GM11168 (cell line): Measurements from ENCODE around the gene CLNK.

Experiments
- in situ Hi-C: fragments of 300-500 bp; cut with MboI; formaldehyde crosslinking; loops from one replicate; pipeline ENCODE4 v1.12.0; 2022; ENCODE audit warnings: low sequenced_read_pairs; ENCODE audit not compliant: unreplicated experiment

CLNK gene

GRCh38 chr4:10667701-10668326 lies 16.8 kb downstream of the CLNK start:
- in situ Hi-C loops, result no loop called here

DNA sequence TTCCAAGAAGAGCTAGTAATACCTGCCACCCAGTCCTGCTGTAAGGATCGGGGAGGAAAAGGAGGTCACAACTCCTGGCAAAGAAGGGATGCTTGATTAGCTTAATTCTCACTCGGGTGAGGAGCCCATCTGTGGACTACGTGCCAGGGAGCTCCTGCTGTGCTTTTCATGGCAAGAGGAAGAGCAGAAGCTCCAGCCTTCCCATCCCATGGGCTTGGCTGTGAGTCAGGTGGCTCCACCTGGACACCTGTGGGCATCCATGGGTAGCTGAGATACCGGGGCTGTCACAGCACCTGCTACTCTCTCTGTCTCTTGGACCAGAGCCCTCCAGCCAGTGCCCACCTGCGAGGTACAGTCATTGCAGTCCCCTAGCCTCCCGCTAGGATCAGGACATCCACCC lies 18.0 kb downstream of the CLNK start:
- in situ Hi-C loops, result no loop called here

GRCh38 chr4:10664408-10664807 lies 20.2 kb downstream of the CLNK start:
- in situ Hi-C loops, result no loop called here

DNA sequence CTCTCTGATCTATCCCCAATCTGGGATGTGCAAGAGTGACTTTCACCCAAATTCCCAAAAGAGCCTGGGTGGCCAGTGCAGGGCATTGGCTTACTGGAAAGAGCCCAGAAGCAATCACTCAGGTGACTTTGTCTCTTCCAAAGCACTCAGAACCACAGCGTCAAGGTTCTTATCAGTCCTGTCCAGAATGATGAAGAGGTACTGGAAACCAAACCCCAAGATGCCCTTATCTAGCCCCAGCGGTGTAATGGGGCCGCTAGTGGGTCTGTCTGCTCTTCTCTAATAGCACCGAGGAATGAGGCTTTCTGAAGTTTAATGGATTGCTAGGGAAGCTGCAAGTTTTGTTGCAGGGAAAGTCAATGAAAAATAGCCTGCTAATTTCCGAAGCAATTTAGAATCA lies 21.6 kb downstream of the CLNK start:
- in situ Hi-C loops, result no loop called here

DNA sequence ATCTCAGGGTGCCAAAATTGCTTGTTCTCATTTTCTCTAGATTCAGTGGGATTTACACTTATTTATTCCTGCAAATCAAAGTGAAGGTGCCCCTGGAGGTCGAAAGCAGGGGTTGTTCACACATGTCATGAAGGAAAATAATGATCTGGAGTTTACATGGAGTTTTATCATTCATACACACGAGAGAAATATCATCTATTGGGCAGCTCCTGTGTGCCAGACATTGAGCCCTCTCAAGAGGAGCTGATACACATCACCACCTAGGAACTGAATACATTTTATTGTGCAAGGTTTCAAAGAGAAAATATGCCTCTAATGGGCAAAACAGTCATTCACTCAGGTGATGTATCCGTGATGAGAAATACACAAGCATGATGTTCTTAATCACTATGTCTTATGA lies 23.5 kb downstream of the CLNK start:
- in situ Hi-C loops, result no loop called here

- in situ Hi-C loops, result no loop called here
Measured at GRCh38 chr4:10659251-10659650, 25.3 kb downstream of the CLNK start.

- in situ Hi-C loops, result no loop called here
Measured at GRCh38 chr4:10656988-10657387, 27.6 kb downstream of the CLNK start.

- in situ Hi-C loops, result no loop called here
Measured at GRCh38 chr4:10656420-10656819, 28.1 kb downstream of the CLNK start.

- in situ Hi-C loops, result no loop called here
Measured at GRCh38 chr4:10655968-10656367, 28.6 kb downstream of the CLNK start.

GRCh38 chr4:10648479-10648878 lies 36.1 kb downstream of the CLNK start:
- in situ Hi-C loops, result no loop called here

DNA sequence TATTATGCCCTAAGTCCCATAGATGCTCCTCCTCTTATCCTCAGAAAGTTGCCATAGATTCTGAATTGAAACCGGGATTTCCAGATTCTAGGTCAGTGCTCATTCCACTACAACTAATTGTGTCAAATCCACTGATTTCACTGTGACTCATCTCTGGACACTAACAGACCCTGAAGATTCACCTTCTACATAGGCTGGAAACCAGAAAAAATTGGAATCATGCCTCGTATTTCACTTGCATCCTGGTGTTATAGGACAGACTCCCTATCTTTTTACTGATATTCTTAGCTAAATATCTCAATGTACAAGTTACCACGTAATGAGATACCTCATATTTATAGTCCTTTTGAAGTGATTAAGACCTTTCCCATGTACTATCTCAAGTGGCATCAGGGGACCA lies 36.7 kb downstream of the CLNK start:
- in situ Hi-C loops, result no loop called here

DNA sequence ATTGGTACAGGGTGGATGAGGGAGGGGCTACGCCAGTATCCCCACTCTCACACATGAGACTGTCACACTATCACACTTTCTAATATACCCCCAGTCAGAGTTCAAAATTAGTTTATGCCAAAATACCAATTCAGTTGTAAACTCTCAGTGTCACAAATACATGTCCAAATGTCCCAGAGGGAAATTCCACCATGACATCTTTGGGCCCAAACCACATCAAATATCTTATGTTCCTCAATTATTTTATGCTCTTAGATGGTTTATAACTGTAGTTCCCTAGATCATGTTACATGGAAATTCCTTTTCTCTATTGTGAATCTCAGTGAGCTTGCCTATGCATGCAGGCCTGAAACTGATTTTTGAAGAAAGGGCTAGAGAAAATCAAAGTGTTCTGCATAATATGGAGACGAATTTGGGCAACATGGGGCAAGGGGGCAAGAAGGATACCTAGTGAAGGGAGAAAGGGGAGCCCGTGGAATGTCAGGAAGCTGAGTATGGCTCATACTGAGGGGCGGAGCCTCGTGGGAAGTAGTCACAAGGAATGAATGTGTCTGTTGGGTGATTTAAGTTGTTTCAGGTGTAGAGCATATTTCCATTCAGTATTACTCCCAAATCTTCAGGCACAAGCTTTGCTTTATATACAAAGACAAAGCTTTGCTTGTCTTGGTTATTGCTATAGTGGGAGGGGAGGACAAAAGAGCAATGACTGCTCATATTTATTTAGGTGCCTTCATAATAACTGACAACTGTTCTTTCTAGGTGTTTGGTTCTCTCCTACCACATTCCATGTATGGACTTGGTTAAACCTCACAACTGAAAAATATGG lies 40.8 kb downstream of the CLNK start:
- in situ Hi-C loops, result no loop called here

GRCh38 chr4:10640561-10641201 lies 43.9 kb downstream of the CLNK start:
- in situ Hi-C loops, result no loop called here

GRCh38 chr4:10639664-10640063 lies 44.9 kb downstream of the CLNK start:
- in situ Hi-C loops, result no loop called here

DNA sequence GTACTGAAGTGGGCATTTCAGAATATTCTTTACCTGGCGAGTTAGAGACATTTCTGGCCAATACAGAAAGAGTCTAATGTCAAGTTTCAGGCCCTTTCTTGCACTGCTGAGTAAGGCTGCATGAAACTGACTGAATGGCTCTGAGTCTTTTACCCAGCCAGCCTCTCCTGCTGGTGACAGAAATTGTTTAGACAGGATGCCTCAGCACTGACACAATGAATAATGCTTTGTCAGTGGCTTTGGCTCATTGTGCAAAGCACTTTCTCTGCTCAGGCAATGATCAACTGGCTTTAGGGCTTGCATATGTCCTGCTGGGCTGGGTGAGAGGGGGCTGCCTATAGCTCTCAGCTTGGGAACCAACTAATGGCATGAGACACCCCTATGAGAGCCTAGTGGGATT lies 45.5 kb downstream of the CLNK start:
- in situ Hi-C loops, result no loop called here

- in situ Hi-C loops, result no loop called here
Measured at GRCh38 chr4:10635091-10635490, 49.5 kb downstream of the CLNK start.

GRCh38 chr4:10629394-10629793 lies 55.2 kb downstream of the CLNK start:
- in situ Hi-C loops, result no loop called here

DNA sequence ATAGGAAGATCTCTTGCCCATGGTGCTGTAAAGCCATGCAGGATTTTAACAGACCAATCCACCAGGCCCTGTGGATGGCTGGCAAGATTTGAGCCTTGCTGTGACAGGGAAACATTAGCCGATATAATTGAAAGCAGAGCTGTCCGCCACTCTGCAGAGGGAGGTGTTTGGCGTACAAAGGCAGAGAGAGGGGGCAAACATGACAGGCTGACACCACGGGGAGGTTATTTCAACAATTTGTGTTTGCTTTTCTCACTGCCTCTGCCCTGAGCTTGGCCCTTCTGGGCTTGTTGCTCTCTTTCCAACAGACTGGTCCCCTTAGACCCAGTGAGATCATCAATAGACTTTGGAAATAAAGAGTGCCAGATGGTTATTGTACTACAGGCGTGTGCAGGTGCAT lies 59.4 kb downstream of the CLNK start:
- in situ Hi-C loops, result no loop called here

DNA sequence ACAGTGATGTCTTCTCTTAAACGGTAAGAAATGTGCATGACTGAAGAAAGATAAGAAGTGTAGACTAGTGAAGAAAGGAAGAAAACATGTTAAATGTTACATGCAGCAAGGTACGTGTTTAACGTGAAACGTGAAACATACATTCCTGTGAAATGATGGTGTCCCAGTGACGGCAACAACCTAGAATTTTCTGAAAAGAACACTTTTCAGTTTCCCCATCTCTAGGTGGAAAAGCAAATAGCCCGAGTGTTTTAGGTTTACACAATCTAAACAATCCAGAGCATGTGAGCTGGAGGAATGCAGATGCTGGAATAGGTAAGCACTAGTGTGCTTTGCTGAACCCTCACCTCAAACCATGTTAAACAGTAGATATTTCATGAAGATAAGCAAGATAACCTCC lies 60.7 kb downstream of the CLNK start:
- in situ Hi-C loops, result loop anchor here (25.0 kb wide), 1 partner anchor 488 kb away; no protein-coding TSS in a partner anchor

DNA sequence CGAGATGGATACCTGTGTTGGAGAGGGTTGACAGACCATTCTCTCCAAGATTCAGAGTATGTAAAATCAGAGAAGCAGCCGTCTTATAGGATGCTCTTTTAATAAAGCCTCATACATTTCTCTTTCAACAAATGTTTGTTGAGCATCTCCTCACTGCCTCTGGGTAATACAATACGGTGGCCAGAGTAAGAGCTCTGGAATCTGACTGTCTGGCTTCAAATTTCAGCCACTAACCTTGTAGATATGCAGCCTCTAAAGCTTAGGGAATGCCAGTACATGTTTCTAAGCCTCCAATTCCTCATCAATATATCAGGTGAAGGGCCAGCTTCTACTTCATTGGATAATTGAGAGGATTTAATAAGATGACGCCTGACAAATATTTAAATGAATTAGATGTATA lies 61.3 kb downstream of the CLNK start:
- in situ Hi-C loops, result loop anchor here (25.0 kb wide), 1 partner anchor 489 kb away; no protein-coding TSS in a partner anchor

DNA sequence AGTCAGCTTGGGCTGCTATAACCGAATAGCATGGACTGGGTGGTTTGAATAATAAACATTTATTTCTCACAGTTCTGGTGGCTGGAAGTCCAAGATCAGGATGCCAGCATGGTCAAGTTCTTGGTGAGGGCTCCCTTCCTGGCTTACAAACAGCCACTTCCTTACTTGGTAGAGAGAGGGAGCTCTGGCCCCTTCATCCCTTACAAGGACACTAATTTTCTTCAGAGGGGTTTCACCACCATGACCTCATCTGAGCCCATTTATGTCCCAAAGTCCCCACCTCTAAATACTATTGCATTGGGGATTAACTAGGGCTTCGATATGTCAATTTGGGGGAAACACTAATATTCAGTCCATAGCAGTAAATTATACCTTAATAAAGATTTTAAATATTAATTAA lies 61.8 kb downstream of the CLNK start:
- in situ Hi-C loops, result loop anchor here (25.0 kb wide), 1 partner anchor 490 kb away; no protein-coding TSS in a partner anchor
